Putamen (tissue), 1 donor: ENCODE results near the gene MARVELD2.
"Not testable (repeated sequence)": the region's sequence is repeated elsewhere in the genome, so short reads cannot be mapped to it uniquely, and the experiment has no call there.

Experiments used
- DNase-seq: peaks from one replicate; pipeline ENCODE4 v3.0.0-alpha.2; 2016; ENCODE audit warnings: low spot score

The MARVELD2 gene

DNA sequence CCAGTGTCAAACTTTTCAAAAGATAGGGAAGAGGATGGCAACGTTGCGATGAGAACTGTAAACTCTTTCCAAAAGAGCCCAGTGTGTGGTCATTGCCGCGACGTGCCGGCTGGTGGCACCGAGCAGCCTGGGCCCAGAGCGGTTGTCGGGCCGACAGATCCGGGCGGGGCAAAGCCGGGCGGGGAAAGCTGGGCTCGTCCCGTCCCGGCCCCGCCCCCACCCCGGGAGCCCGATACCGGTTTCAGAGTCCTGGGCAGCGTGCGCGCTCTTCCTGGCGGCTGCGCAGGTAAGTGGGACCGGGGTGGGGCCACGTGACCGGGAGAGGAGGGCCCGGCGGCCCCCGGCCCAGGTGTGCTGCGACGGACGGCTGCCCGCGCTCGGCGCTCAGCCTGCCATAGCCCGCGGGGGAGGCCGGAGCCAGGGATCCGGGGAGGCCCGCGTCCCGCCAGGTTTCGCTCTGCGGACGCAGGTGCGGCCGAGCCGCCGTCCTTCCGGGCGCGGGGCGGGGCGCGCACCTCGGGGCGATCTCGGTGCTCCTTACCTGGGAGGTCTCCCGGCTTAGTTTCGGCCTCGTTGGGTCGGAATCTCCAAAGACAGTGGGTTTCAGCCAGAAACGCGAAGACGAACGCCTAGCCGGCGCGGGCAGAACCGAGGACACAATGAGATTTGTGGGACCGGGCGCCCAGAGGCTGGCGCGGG is at the start of gene MARVELD2:
TSS of gene MARVELD2 (plus strand) at position 232 of the 699 bp plus-strand sequence. CDS start 4,270 bp downstream, outside the sequence.
- DNase-seq: peak; percentile 13

- no peak for DNase-seq
These were observed 47.1 kb upstream of the MARVELD2 start for GRCh38 chr5:69367697-69368279.

DNA sequence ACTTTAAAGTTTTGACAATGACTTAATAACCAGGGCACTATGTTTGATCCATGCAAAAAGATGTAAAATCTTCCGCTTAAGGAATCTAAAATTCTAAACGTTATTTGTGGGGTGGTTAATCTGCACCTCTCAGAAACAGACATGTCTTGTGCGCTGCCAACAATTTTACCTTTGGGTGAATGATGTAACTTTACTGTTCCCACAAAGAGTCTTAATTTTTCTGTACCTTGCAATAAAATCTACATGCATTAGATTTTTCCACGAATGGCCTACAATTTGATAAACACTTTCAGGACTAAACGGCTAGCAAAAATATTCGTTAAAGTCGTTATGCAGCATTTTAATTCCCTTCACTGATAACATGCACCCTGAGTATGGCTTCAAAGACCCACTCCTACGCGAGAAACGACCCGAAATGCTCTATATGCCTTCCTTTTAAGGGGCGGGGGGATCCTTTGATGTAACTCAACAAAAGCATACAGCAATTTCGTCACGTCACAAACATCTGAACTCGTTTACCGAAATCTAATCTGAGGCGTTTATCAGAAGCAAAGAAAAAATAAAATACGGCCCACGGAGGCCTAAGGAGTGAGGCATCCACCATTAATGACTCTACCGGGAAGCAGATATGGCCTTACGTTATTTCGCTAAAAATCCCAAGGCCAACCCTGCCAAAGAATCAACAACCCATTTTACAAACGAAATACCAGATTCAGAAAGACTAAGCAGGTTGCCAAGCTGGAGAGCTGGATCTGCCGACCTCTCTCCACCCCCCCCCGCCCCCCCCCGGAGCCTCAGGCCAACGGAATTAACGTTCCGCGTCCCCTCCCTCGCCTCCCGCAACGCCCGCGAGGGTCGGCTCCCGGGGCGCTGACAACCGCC is 46.2 kb upstream of the MARVELD2 start:
- DNase-seq: no peak

GRCh38 chr5:69369340-69370121 is 45.4 kb upstream of the MARVELD2 start, which contains the start of the genes AK6, RAD17 and TAF9:
Gene AK6, minus strand, starts transcription at chr5:69369520. Its CDS starts 30 bp downstream, at chr5:69369490.
Gene RAD17, plus strand, starts transcription at chr5:69369818. Its CDS starts 2,391 bp downstream, at chr5:69372209.
Gene TAF9, minus strand, starts transcription at chr5:69369520. Its CDS starts 3,783 bp downstream, at chr5:69365737.
- peak; percentile 90 for DNase-seq

DNA sequence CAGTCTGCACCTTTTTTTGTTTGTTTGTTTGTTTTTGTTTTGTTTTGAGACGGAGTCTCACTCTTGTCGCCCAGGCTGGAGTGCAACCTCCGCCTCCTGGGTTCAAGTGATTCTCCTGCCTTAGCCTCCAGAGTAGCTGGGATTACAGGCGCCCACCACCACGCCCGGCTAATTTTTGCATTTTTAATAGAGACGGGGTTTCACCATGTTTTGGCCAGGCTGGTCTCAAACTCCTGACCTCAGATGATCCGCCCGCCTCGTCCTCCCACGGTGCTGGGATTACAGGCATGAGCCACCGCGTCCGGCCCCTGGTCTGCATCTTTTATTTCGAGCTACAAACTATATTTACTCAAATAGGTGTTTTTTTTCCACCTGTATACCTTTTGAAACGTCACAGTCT is 44.6 kb upstream of the MARVELD2 start:
- DNase-seq: not testable (repeated sequence)

GRCh38 chr5:69372394-69372793 is 42.5 kb upstream of the MARVELD2 start:
- no peak for DNase-seq

GRCh38 chr5:69374911-69375446 is 39.9 kb upstream of the MARVELD2 start:
- no peak for DNase-seq

- no peak for DNase-seq
These were observed 36.5 kb upstream of the MARVELD2 start for GRCh38 chr5:69378376-69378775.

DNA sequence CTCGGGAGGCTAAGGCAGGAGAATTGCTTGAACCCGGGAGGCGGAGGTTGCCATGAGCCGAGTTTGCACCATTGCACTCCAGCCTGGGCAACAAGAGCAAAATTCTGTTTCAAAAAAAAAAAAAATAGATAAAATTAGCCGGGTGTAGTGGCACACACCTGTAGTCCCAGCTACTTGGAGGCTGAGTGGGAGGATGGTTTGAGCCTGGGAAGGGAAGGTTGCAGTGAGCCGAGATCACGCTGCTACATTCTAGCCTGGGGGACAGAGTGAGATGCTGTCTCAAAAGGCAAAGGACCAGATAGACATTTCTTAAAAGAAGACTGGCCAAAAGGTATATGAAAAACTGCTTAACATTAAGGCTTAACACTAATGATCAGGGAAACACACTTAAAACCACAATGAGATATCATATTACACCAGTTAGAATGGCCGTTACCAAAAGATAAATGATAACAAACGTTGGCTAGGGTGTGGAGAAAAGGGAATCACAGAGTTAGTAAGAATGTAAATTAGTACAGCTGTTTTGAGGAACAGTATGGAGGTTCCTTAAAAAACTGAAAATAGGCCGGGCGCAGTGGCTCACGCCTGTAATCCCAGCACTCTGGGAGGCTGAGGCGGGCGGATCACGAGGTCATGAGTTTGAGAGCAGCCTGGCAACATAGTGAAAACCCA is 10.1 kb upstream of the MARVELD2 start:
- DNase-seq: no peak

DNA sequence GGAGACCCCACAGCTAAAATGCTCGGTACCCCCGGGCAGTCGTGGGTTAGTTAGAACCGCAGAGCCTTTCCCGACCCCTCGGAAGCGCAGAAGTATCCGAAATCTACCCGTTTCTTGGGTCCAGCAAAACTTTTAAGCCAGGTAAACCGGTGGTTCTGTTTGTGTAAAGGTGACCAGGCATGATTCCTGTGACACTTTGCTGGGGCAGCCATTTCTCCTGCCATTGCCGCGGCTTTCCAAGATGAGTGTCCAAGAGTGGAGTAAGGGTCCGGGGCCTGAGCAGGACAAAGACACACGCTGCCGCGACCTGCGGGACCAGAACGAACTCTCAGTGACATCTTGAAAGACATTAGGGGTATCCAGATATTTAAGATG is 655 bp downstream of the MARVELD2 start:
- no peak for DNase-seq

GRCh38 chr5:69416180-69416579 is 1.3 kb downstream of the MARVELD2 start:
- no peak for DNase-seq

GRCh38 chr5:69416699-69417098 is 1.8 kb downstream of the MARVELD2 start:
- no peak for DNase-seq

GRCh38 chr5:69418554-69418953 is 3.6 kb downstream of the MARVELD2 start:
- no peak for DNase-seq

GRCh38 chr5:69431424-69432303 is 16.7 kb downstream of the MARVELD2 start:
- DNase-seq: no peak

GRCh38 chr5:69432412-69433206 is 17.7 kb downstream of the MARVELD2 start:
- no peak for DNase-seq

DNA sequence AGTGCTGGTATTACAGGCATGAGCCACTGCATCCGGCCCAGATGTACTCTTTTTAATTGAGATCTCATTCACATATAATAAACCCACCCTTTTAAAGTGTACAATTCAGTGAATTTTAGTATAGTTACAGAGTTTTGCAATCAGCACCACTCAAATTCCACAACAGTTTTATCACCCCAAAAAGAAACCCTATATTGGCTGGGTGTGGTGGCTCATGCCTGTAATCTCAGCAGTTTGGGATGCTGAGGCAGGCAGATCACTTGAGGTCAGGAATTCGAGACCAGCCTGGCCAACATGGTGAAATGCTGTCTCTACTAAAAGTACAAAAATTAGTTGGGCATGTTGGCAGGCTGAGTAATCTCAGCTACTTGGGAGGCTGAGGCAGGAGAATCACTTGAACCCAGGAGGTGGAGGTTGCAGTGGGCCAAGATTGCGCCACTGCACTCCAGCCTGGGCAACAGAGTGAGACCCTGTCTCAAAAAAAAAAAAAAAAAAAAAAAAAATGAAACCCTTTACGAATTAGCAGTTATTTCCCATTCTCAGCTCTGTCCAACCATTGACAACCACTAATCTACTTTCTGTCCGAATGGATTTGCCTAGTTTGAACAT is 20.5 kb downstream of the MARVELD2 start:
- DNase-seq: not testable (repeated sequence)

DNA sequence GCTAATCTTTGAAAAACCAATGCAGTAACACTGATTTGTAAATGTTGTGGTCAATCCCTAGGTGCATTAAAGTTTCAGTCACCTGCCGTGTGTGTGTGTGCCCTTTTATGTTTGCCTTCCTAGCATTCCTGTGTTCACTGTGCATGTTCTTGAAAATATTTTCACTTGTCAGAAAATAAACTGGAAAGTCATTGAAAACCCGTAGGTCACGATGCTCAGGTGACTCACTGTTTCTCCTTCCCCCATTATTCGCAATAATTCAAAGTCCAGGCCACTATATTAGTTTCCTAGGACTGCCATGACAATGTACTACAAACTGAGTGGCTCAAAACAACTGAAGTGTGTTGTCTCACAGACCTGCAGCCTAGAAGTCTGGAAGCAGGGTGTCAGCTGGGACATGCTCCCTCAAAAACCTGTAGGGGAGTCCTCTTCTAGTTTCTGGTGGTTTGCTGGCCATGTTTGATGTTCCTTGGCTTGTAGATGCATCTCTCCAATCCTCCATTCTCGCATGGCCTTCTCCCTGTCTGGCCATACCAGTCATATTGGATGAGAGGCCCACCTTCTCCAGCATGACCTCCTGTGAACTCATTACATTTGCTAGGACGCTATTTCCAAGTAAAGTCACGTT is 29.3 kb downstream of the MARVELD2 start:
- DNase-seq: no peak

DNA sequence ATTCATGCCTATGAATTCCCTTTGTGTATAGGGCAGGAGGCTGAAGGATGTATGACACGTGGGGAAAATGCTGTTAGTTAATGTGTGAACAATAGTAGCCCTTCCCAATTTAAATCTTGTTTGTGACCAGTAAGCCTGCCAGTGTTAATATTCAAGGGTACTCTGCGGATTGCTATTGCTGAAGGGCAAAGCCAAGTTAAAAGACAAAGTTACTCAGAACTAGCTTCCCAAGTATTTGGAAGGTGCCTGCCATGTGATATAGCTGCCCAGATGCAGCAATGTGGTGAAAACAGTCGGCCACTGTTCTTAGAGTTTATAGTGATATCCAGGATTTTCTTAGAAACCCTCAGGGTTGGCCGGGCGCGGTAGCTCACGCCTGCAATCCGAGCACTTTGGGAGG is 34.6 kb downstream of the MARVELD2 start:
- DNase-seq: no peak
